Measurements from ENCODE around the gene CYP4F11. TPM values are rescaled to one million over a fixed set of nuclear protein-coding genes. Genes with fewer than 3 reads are reported as not detected.
"Not testable (repeated sequence)": the region's sequence is repeated elsewhere in the genome, so short reads cannot be mapped to it uniquely, and the experiment has no call there.

The CYP4F11 gene
- total and polyA plus RNA-seq, 7 donors: 0.05 to 1.0 (median 0.10) TPM; not detected in 1

DNA sequence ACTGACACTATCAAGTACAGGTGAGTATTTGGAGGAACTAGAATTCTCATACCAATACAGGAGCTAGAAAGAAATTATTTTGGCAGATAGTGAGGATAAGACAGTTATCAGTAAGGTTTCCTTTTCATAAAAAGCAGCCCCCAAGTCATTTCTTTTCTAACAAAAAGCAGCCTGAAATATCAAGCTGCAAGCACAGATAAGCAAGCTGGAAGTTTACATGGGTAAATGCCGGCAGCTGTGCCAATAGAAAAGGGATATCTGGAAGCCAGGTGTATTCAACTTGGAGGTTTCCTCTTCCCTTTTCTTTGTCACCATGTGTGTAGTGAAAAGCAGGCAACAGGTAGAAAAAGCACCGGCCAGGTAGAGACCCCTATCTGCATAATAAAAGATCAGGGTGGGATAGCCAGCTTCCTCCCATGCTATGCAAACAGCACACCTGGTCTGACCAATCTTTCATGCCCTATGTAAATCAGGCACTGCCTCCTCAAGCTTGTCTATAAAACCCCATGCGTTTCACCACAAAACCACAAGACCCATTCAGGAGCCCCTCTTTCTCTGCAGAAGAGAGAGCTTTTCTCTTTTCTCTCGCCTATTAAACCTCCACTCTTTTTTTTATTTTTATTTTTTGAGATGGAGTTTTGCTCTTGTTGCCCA, 59.4 kb downstream of the CYP4F11 start:
- H3K27ac ChIP-seq: no peak overlapping the region
- no peak overlapping the region for H3K4me3 ChIP-seq
- DNase-seq: no peak
- 42 to 55% (median 50%) methylated on average over 4 of the region's 4 CpGs for WGBS, 3 donors
- no peaks in the 10 kb centered on the region for H3K4me1 ChIP-seq
- TF ChIP-seq, protein P1, sequence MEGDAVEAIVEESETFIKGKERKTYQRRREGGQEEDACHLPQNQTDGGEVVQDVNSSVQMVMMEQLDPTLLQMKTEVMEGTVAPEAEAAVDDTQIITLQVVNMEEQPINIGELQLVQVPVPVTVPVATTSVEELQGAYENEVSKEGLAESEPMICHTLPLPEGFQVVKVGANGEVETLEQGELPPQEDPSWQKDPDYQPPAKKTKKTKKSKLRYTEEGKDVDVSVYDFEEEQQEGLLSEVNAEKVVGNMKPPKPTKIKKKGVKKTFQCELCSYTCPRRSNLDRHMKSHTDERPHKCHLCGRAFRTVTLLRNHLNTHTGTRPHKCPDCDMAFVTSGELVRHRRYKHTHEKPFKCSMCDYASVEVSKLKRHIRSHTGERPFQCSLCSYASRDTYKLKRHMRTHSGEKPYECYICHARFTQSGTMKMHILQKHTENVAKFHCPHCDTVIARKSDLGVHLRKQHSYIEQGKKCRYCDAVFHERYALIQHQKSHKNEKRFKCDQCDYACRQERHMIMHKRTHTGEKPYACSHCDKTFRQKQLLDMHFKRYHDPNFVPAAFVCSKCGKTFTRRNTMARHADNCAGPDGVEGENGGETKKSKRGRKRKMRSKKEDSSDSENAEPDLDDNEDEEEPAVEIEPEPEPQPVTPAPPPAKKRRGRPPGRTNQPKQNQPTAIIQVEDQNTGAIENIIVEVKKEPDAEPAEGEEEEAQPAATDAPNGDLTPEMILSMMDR (IDR thresholded peaks at IDR 0.05): no peak
- peaks cover 0 to 2% (median 0%) of the 10 kb centered on the region in 3 donors for H3K27me3 ChIP-seq (ENCODE audit: insufficient read depth in 3 of 3, low read length in 2 of 3)
- H3K9me3 ChIP-seq: no peaks in the 10 kb centered on the region
- H3K36me3 ChIP-seq (ENCODE audit: insufficient read depth in 1 of 2, low read depth in 1 of 2): no peaks in the 10 kb centered on the region
- intact Hi-C loops (cut with DNase I): no loop called here
- ATAC-seq: no peak

DNA sequence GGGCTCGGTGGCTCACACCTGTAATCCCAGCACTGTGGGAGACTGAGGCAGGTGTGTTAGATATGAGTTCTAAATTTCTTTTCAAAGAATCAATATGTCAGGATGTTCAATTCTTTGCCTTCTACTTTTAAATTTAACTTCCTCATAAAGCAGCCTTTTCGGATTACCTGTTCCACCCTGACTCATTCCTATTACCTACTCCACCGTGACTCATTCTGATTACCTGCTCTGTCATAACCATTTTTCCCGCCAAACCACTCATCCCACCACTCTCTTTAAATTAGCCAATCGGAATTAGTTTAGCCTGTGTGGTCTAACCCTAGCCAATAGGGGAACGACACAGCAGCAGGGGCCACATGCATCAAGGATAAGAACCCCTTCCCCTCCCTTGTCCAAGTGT, 60.6 kb downstream of the CYP4F11 start:
- H3K4me1 ChIP-seq; H3K9me3 ChIP-seq; DNase-seq; H3K4me3 ChIP-seq; H3K27me3 ChIP-seq (ENCODE audit: insufficient read depth in 3 of 3, low read length in 2 of 3); H3K36me3 ChIP-seq (ENCODE audit: insufficient read depth in 1 of 2, low read depth in 1 of 2); H3K27ac ChIP-seq; intact Hi-C loops (cut with DNase I); ATAC-seq: not testable (repeated sequence)
- 78 to 90% (median 86%) methylated on average over 6 of the region's 6 CpGs for WGBS, 3 donors

DNA sequence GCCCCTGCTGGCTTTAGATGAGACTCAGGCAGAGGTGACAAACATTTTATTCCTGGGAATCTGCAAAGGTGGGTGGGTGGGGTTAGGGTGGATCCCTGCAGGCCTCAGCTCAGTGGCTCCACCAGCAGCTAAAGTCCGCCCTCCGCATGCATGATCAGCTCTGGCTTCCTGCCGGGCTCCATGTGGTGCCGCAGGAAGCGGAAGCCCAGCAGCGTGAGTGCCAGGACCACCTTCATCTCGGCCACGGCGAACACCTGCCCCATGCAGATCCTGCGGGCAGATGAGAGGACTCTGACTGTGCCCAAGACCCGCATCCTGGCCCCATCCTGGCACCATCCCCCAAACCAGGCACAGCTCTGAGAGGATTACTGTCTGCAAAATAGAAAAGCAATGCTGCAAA, 62.8 kb downstream of the CYP4F11 start:
- peaks cover 0 to 3% (median 2%) of the 10 kb centered on the region in 3 donors for H3K27me3 ChIP-seq (ENCODE audit: insufficient read depth in 3 of 3, low read length in 2 of 3)
- intact Hi-C loops (cut with DNase I): no loop called here
- no peaks in the 10 kb centered on the region for H3K36me3 ChIP-seq (ENCODE audit: insufficient read depth in 1 of 2, low read depth in 1 of 2)
- H3K9me3 ChIP-seq: no peaks in the 10 kb centered on the region
- no peak overlapping the region for H3K27ac ChIP-seq
- no peak for ATAC-seq
- TF ChIP-seq, protein P1 (IDR thresholded peaks at IDR 0.05): no peak
- WGBS, 3 donors: 2 to 13% (median 9%) methylated on average over 11 of the region's 11 CpGs
- no peak for DNase-seq
- no peaks in the 10 kb centered on the region for H3K4me1 ChIP-seq
- no peak overlapping the region for H3K4me3 ChIP-seq

DNA sequence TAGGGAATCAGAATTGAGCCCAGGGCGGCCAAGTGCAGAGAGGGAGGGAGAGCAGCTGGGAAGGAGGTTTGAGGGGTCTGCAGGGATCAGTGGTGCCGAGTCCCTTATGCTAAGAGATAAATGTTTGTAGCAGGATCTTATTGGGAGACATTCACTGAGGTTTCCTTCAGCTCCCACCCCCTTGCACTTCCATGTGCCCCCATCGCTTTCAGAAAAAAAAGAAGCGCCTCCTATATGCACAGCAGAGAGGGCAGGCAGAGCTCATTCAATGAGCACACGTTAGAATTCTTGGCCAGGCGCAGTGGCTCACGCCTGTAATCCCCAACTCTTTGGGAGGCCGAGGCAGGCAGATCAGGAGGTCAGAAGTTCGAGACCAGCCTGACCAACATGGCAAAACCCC, 64.5 kb downstream of the CYP4F11 start:
- intact Hi-C loops (cut with DNase I): no loop called here
- Histone ChIP-seq H3K27ac (no peak overlapping the region), H3K4me1 (no peaks in the 10 kb centered on the region), H3K4me3 (no peak overlapping the region), H3K27me3 (ENCODE audit: insufficient read depth in 3 of 3, low read length in 2 of 3) (peaks cover 0 to 3% (median 2%) of the 10 kb centered on the region in 3 donors), H3K36me3 (ENCODE audit: insufficient read depth in 1 of 2, low read depth in 1 of 2) (no peaks in the 10 kb centered on the region), H3K9me3 (no peaks in the 10 kb centered on the region)
- TF ChIP-seq, protein P1 (IDR thresholded peaks at IDR 0.05): no peak
- WGBS, 3 donors: 54 to 63% (median 55%) methylated on average over 9 of the region's 9 CpGs
- DNase-seq (no peak), ATAC-seq (no peak)

DNA sequence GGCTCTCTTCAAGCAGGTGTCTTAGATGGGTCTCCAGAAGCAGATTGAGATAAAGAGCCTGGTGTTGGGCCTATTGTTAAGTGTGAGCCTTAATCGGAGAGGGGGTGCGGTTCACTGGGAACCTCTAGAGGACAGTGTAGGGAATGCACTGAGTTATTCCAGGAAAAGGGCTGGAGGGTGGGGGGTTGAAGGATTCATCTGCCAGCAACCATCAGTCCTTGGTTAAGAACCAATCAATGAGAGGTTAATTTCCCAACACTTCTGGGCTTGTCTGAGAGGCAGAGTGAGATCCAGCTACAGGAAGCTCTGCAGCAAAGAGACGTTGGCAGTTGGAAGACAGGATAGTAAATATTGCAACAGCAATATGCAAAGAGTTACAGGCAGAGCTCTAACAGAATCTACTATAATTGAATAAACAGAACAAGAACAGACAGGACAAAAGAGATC, 65.2 kb downstream of the CYP4F11 start:
- Histone ChIP-seq H3K9me3 (no peaks in the 10 kb centered on the region), H3K27me3 (ENCODE audit: insufficient read depth in 3 of 3, low read length in 2 of 3) (peaks cover 0 to 4% (median 3%) of the 10 kb centered on the region in 3 donors), H3K4me1 (no peaks in the 10 kb centered on the region), H3K27ac (no peak overlapping the region), H3K36me3 (ENCODE audit: insufficient read depth in 1 of 2, low read depth in 1 of 2) (no peaks in the 10 kb centered on the region), H3K4me3 (no peak overlapping the region)
- intact Hi-C loops (cut with DNase I): no loop called here
- ATAC-seq: no peak
- TF ChIP-seq, protein P1 (IDR thresholded peaks at IDR 0.05): peak; percentile 36
- WGBS, 3 donors: 1 to 5% (median 3%) methylated on average over 3 of the region's 3 CpGs
- DNase-seq: no peak

Measured in psoas muscle (tissue), 8 donors.